H1 (cell line): ENCODE results near the gene HOXD11. TPM values are rescaled to one million over a fixed set of nuclear protein-coding genes. Genes with fewer than 3 reads are reported as not detected.

Experiments
- SRF ChIP-seq: IDR thresholded peaks from 2 replicates; pipeline ENCODE4 v1.6.1; 2011; ENCODE audit warnings: mild to moderate bottlenecking, low read depth, low read length, moderate library complexity
- polyA plus RNA-seq, 7 experiments: library from polyadenylated mRNA; depleted of rRNA in 3 of 7; stranded (reverse) in 5 of 7; unstranded in 2 of 7; fragments of >200 nt in 5 of 7; fragments of 200-250 nt in 2 of 7; gene quantifications; 1 replicate in 5 of 7; 2 replicates in 1 of 7; 4 replicates in 1 of 7; pipeline versions ENCODE4 v1.2.1 to v1.2.3, GENCODE V29; 2011 to 2013; ENCODE audit warnings: missing spikeins in 2 of 7, mixed read lengths in 2 of 7
- total RNA-seq: library from RNA; stranded (reverse); fragmentation: NEBNext Ultra II Directional; extraction: Animal tissue kit (Norgen Biotek cat#: 25700); gene quantifications from 2 replicates; pipeline ENCODE4 v1.2.1, GENCODE V29; 2021

Gene HOXD11
- total and polyA plus RNA-seq, 2 of the 8 experiments (the other 6 are each of a cell fraction or from before 2014, with no cell fraction given), result not detected

DNA sequence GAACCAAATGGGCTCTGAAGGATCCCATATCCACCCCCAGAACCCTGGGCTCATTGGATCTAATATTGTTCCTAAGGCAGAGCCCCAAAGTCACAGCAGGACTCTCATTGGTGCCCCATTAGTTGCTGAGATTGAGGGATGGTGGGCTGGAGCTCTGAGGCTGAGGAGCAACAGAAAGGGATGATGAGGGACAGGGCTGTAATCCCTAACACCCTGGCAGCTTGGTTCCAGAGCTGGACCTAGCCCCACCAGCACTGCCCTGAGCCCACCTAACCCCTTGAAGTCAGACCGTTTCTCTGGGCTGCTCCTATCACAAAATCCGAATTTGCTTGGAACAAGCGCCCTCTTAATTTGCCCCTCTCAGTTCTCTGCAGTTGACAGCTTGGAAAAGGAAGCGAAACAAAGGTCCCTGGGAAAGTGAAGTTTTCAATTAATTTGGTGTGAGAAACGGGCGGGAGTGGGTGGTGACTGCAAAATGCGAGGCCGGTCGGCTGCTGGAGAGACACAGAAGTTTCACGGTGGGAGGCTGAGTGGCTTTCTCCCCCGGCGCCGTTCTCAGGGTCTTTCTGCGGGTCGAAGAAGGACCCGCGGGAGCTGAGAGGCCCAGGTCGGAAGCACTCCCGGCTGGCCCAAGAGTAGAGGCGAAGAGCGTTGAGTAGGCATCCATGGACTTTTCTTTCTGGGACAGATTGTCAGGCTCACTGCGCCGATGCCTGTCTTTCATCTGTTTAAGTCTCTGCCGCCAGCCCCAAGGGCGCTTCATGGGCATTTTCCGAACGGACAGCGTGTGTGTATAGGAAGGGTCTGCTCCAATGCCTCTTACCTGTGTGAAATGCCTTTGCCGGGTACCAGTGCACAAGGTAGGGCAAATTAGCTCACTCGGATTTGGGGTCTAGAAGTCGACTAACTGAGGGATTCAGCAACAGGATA lies 15.5 kb upstream of the HOXD11 start (continued):
- TF ChIP-seq SRF, result no peak
